GM21381 (cell line): ENCODE results near the gene EXOSC9.

ENCODE experiments used
- ATAC-seq: cut with Tn5 transposase; IDR thresholded peaks from one replicate; pipeline ENCODE4 v1.9.1; 2021; ENCODE audit warnings: mild to moderate bottlenecking, moderate library complexity; ENCODE audit not compliant: unreplicated experiment

Gene EXOSC9

DNA sequence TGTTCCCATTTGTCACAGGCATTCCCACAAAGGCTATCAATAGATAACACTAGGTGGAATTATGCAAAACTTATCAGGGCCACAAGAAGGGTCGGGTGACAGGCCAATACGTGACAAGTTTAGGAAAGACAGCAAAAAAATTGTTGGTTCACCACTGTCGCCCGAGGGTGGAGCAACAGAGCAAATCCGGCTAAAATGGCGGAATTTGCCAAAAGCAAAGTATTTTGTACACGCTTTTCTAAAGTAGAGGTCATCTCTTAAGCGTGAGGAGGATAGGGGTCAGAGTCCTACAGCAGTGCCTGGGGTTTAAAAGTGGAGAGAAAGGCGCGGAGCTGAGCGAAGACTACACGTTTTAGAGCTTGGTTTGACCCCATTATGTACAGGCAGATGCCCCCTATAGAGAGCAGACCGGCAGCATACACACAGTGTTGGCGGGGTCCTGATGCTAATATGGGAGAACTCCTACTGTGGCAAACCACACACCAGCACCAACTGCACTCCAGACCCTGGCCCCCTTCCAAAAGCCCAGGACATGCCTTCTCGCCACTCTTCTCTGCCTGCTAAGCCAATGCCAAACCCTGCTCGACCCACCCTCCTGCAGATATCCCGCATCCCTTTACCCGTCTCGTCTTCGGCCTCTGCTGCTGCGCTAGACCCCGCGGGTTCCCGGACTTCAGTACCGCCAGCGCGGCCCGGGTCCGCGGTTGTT is 21.8 kb downstream of the EXOSC9 start:
- ATAC-seq = peak; percentile 34

DNA sequence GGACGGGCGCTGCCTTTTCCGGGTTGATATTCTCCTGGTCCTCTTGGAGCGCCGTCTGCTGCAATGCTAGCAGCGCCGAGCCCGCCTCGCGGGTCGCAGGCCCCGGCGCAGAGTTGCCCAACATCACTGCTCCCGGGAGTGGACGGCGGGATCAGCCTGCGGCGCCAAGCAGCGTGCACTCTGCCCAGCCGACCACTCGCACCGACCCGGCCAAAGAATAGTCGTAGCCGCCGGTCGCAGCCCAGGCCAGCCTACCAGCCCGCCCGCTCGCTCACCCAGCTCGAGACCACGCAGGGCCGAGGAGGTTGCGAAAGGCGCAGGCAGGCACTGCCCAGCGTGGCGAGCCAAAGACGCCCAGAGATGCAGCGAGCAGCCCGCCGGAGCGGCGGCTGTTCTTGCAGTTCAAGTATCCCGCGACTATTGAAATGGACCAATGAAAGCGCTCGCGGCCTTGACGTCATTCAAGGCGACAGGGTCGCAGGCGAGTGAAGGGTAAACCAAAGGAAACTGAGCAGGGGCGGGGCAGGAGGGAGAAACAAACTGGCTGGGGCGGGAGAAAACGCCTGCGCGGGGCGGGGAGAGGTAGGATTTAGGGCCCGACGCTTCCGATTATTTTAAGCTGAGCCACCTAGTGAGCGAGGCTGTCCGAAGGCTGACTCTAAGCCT is 22.5 kb downstream of the EXOSC9 start, which contains the start of gene CCNA2:
Gene CCNA2 (minus strand): TSS at position 379 of the 666 bp plus-strand sequence. CDS start 255 bp downstream, at position 124.
- peak; percentile 94 for ATAC-seq

DNA sequence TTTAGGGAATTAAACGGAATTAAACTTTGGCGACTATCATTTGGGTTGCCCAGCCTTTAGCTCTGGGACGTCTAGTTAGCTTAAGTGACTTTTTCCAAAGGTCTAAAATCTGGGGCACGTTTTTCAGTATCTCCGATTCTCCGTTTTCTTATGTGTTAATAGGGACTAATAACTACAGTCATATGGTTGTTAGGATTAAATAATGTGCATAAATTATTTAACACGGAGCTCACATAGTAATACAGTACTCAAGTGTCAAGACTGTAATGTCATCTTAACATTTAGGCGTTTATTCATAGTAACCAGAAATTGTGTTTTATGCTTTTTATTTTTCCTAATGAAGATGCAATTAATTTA is 23.0 kb downstream of the EXOSC9 start:
- peak; percentile 0 for ATAC-seq

DNA sequence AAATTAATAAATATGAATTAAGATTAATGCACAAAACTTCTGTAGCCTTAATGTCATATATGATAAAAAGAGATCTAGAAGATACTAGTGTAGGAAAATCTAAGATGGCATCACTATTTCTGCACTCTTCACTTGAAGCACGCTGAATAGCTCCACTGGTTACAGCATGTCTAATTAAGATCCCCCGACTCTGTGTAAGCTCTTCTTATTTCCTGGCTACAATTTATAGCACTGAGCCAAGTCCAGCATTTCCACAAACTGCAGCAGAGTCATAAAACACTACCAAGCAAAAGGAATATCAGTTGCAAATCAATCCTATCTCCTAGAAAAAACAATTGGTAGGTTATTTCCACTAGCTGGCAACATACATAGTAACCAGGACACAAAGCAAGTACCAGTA is 23.8 kb downstream of the EXOSC9 start:
- ATAC-seq = no peak

DNA sequence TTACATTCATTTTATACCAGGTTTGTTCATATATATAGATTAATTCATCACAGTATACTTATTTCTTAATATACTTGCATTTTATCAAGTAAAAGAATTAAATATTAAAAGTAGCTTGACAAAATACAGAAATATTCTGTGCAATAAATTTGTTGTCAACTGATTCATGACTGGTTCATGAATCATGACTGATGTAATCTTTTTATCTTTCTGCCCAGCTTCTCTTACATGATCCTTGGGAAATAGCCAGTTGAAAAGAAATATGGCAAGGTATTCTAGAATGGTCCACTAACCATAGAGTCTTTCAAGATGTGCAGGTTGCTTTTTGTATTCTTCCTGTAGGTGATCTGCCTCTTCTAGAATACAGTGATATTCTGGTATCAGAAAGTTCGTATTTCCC is 26.7 kb downstream of the EXOSC9 start:
- no peak for ATAC-seq

DNA sequence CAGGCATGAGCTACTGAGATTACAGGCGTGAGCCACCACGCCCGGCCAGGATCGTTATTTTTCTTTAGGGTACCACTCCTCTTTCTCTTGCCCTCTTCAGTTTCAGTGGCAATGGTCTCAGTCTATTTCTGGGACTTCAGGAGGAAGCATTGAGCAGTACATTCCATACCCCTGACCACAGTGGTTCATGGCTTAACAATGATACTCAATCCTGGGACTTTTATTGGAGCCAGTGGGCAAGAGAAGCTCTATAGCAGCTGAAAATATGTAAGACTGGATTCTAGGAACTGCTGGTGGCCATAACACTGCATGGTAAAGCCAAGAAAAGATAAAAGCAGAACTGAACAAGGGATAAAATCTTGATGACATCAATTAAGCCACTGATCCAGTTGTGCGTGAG is 28.4 kb downstream of the EXOSC9 start:
- no peak for ATAC-seq

DNA sequence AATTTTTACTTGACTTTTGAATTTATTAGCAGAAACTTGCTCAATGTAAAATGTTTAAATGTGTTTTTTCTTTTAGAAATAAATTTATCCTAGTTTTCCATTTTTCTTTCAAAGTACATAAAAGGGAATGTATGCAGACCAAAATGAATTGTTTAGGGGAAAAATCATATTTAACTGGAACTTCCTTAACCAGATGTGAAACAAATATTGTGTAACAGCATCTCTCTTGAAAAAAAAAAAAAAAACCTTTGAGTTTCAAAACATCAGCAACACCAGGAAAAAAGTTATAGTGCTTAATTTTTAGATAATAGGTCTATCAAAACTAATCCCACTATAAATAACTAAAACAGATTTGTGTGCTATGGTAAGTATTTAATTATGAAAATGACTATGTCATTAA is 37.0 kb downstream of the EXOSC9 start:
- ATAC-seq = no peak

DNA sequence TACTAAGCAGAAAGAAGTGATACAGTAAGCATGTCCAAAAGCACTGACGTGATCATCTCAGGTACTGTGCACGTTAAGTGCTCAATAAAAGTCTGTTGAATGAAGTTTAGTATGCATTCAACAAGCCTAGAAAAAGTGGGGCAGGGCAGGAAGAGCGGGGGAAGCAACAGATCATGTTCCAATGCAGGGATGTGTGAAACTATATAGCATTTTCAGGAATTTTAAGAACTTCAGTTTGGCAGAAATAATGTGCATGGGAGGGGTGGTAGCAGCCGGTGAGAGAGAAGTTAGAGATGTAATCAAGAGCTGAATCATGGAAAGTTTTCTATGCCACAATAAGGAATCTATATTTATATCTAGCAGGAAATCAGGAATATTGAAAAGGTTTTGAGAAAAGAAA is 41.7 kb downstream of the EXOSC9 start:
- no peak for ATAC-seq

DNA sequence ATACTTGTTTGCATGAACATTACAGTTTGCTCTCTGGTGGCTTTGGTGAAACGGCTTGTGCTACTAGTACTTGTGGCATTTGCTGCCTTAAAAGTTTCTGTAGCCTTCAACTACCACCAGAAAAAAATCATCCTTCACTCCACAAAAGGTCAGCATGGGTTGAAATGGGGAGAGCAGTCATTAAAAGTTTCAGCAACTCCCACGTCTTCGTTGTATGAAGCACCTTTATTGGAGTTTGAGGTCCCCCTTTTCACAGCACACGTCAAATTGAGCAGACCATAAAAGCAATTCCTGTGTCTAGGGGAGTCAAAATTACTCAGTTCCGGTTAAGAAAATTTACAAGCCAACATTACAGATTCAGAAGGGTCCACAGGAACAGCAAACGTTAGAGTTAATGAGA is 45.5 kb downstream of the EXOSC9 start:
- ATAC-seq = no peak

DNA sequence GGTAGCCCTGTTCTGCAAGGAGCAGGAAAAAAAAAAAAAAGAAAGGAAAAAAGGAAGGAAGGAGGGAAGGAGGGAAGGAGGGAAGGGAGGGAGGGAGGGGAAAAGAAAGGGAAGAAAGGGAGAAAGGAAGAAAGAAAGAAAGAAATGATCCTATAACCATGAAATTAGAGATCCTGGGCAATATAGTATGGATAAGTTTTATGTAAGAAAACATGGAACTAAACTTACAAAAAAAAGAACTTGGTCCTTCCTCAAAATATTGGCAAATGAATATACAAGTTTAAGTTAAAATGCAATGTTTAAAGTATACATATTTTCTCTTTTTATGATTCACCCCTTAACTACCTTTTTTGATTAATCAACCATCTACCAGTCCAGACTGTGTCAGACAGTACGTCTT is 50.2 kb downstream of the EXOSC9 start:
- no peak for ATAC-seq

DNA sequence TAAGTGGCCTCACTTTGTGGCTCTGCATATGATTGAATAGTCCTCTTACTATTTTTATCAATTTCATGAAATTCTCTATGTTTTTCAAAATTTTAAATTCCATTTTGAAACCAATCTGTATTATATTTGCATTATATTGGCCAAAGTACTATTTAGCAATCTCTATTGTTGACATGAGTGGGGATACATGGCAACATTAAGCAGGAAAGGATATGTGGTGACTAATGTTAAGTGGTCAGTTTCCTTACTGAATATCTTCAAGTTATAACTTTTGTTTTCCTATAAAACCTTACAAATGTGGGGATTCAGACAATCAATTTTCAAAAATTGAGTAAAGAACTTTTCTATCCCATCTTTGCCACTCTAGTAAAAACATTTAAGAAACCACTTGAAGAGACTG is 59.0 kb downstream of the EXOSC9 start:
- no peak for ATAC-seq

DNA sequence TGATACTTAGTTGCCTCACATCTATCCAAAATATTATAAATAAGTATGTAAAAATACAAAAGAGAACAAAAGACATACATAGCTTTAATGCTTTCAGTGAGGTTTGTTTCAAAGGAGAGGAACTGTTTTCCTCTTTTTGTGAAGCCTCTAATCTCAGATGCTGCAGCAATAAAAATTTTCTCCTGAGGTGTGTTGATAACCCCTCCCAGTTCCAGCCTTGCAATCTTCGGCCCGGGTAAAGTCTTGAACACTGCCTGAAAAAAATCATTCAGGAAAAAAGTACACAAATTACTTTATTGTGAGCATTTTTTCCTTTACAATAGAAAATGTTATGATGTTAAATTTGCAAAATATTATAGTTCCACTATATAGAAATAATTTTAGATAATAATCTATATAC is 60.3 kb downstream of the EXOSC9 start:
- no peak for ATAC-seq

DNA sequence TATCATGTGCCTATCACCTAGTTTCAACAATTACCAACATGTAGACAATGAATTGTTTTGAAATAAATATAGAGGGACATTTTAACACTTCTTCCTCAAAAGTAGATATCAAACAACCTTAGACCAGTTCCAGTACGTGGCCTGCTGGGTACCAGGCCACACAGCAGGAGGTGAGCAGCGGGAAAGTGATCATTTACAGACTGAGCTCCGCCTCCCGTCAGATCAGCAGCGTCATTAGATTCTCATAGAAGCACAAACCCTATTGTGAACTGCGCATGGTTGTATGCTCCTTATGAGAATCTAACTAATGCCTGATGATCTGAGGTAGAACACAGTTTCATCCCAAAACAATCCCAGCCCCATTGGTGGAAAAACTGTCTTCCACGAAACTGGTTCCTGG is 62.7 kb downstream of the EXOSC9 start:
- no peak for ATAC-seq
